ENCODE results near the gene CKB. TPM values are rescaled to one million over a fixed set of nuclear protein-coding genes. Genes with fewer than 3 reads are reported as not detected.

CKB gene
- total RNA-seq, 1 experiment from 2014 or later, result 25.2 TPM

- in situ Hi-C loops (cut with HindIII; ENCODE audit: low pct_unique_long_range_greater_than_20kb, low sequenced_read_pairs), result no loop called here
- no peak for DNase-seq (ENCODE audit: low read depth)
Observed at GRCh38 chr14:103551338-103551762, 28.7 kb upstream of the CKB start.

- peak; percentile 49 for DNase-seq (ENCODE audit: low read depth)
- in situ Hi-C loops (cut with HindIII; ENCODE audit: low pct_unique_long_range_greater_than_20kb, low sequenced_read_pairs), result no loop called here
Observed at GRCh38 chr14:103550451-103551337, 28.1 kb upstream of the CKB start.

GRCh38 chr14:103549361-103550311 is 27.0 kb upstream of the CKB start:
- no peak for DNase-seq (ENCODE audit: low read depth)
- in situ Hi-C loops (cut with HindIII; ENCODE audit: low pct_unique_long_range_greater_than_20kb, low sequenced_read_pairs), result no loop called here

GRCh38 chr14:103548463-103549351 is 26.1 kb upstream of the CKB start:
- no peak for DNase-seq (ENCODE audit: low read depth)
- in situ Hi-C loops (cut with HindIII; ENCODE audit: low pct_unique_long_range_greater_than_20kb, low sequenced_read_pairs), result no loop called here

- in situ Hi-C loops (cut with HindIII; ENCODE audit: low pct_unique_long_range_greater_than_20kb, low sequenced_read_pairs), result no loop called here
- no peak for DNase-seq (ENCODE audit: low read depth)
Observed at GRCh38 chr14:103547941-103548462, 25.4 kb upstream of the CKB start.

- DNase-seq (ENCODE audit: low read depth), result no peak
- in situ Hi-C loops (cut with HindIII; ENCODE audit: low pct_unique_long_range_greater_than_20kb, low sequenced_read_pairs), result no loop called here
Observed at GRCh38 chr14:103547455-103547940, 24.9 kb upstream of the CKB start.

GRCh38 chr14:103546652-103547454 is 24.2 kb upstream of the CKB start:
- no peak for DNase-seq (ENCODE audit: low read depth)
- in situ Hi-C loops (cut with HindIII; ENCODE audit: low pct_unique_long_range_greater_than_20kb, low sequenced_read_pairs), result no loop called here

- DNase-seq (ENCODE audit: low read depth), result no peak
- in situ Hi-C loops (cut with HindIII; ENCODE audit: low pct_unique_long_range_greater_than_20kb, low sequenced_read_pairs), result no loop called here
Observed at GRCh38 chr14:103545915-103546651, 23.5 kb upstream of the CKB start.

- in situ Hi-C loops (cut with HindIII; ENCODE audit: low pct_unique_long_range_greater_than_20kb, low sequenced_read_pairs), result no loop called here
- no peak for DNase-seq (ENCODE audit: low read depth)
Observed at GRCh38 chr14:103545219-103545914, 22.7 kb upstream of the CKB start.

GRCh38 chr14:103544388-103545218 is 22.0 kb upstream of the CKB start:
- DNase-seq (ENCODE audit: low read depth), result no peak
- in situ Hi-C loops (cut with HindIII; ENCODE audit: low pct_unique_long_range_greater_than_20kb, low sequenced_read_pairs), result no loop called here

GRCh38 chr14:103543721-103544387 is 21.2 kb upstream of the CKB start:
- in situ Hi-C loops (cut with HindIII; ENCODE audit: low pct_unique_long_range_greater_than_20kb, low sequenced_read_pairs), result no loop called here
- DNase-seq (ENCODE audit: low read depth), result no peak

- DNase-seq (ENCODE audit: low read depth), result no peak
- in situ Hi-C loops (cut with HindIII; ENCODE audit: low pct_unique_long_range_greater_than_20kb, low sequenced_read_pairs), result no loop called here
Observed at GRCh38 chr14:103543140-103543539, 20.5 kb upstream of the CKB start.

GRCh38 chr14:103542605-103543088 is 20.0 kb upstream of the CKB start:
- in situ Hi-C loops (cut with HindIII; ENCODE audit: low pct_unique_long_range_greater_than_20kb, low sequenced_read_pairs), result no loop called here
- no peak for DNase-seq (ENCODE audit: low read depth)

Measured in Caki2 (cell line).